Activated CD4-positive, CD25-positive, alpha-beta regulatory T cell treated with anti-CD3 and anti-CD28 coated beads, Interleukin-2, amount 50 U/mL, for 24 hours (primary cell): Measurements from ENCODE around the gene ISL2.
A peak's percentile ranks its signal among the peaks of the same experiment; 100 is the strongest.

Experiments
- ATAC-seq, 2 donors: fragments of 150-1000 bp; cut with Tn5 transposase; one replicate each; pipeline ENCODE4 v1.10.0; 2021; ENCODE audit warnings: mild to moderate bottlenecking in 1 of 2, moderate library complexity in 1 of 2

ISL2 gene

DNA sequence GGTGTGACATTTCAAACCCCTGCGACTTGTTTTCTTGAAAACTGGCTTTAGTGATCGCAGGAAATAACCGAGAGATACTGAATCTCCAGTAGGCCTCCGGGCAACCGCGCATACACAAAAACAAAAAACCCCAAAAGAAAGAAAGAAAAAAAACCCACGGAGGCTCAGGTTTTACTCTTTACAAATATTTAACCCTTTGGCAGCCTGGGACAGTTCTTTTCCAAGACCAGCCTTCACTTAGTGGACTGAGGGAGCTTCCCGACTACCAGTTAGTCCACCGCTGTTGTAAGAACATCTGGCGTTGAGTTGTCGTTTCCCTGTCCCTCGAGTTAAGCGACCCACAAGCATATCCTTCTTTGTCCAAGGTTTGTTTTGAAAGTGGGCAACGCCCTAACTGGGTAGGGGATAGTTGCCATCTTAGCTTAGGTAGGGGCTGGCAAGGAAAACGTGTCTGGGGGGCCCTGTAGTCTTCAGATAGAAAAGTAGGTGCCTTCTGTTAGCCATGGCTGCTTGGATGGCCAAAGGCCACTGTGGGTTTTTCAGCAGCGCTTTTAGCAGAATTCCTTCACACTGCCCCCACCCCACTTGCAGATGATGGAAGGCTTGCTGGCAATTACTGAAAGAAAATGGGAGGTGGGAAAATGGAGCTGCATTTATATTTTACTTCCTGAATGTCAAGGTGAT lies 6.9 kb downstream of the ISL2 start:
- no peak for ATAC-seq

DNA sequence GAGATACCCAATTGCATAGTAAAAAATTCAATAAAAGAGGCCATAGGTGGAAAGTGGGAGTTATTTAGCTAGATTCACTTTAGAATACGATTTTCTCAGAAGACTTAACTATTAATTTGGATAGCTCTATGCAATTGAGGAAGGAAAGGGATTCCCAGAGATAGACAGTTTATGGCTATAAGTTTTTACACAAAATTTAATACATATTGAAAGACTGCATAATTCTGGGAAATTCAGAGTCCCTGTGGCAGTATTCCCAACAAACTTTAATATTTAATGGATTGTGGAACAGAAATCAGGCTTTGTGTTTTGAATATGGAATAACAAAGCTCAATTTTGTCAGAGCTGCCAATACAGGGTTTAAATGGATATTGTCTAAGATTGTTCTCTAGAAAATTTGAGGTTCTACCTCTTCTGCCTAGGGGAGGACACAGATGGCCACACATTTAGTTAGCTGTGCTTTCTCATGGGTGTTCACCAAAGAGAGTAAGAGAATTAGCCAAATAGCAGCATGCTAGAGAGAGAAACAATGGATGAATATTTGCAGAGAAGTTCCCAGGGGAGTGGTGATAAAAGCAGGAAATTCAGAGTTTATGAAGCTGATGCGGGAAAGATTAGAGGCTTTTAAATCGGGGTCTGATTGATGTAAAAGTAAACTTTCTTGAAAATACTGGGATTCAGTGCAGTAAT lies 8.5 kb downstream of the ISL2 start:
- no peak for ATAC-seq

DNA sequence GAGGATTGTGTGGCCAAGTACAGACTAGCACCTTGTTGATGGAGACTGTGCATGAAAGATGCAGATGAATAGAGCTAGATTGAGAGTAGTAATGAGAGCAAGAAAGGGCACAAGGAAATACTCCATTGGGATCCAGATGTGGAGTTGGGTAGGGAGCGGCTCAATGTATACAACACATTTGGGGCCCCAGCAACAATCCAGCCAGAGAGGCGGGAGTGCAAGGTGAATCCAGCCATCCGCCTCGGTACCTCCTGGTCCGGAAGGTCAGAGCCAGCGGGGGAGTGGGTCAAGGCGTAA lies 9.0 kb downstream of the ISL2 start:
- ATAC-seq, result no peak

DNA sequence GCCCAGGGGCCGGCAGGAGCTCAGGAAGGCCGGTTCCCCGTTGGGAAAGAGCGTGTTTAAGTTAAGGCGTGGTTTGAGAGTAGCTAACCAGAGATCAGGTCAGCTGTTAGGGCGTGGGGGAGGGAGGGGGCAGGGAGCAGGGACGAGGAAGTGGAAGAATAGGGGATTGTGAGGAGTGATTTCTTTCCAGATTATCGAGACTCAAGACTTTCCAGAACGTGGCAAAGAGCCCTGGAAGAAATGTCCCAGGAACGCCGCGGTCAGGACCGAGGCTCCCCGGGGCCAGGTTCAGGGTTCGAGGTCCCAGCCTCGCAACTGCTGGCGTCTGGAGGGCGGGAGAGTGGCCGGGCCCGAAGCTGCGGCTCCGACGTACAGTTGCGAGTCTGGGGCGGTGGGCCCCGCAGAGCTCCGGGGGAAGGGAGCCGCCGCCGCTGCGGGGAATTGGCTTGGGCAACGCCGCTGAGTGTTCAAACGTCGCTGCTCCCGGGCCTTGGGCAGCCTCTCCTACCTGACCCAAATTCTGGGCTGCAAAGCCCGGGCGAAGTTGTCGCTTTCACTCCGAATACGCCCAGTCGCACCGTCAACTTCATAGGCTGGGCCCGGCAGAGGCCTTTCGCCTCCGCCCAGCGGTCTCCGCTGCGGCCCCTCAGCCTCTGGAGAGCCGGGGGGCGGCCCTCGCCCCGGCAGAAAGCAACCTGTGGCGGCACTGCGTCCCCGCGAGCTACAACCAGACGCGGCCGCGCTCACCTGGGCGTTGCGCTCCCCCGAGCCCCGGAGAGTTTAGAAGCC lies 9.5 kb downstream of the ISL2 start:
- ATAC-seq, result peak in 1 of 2 donors; percentile 25

DNA sequence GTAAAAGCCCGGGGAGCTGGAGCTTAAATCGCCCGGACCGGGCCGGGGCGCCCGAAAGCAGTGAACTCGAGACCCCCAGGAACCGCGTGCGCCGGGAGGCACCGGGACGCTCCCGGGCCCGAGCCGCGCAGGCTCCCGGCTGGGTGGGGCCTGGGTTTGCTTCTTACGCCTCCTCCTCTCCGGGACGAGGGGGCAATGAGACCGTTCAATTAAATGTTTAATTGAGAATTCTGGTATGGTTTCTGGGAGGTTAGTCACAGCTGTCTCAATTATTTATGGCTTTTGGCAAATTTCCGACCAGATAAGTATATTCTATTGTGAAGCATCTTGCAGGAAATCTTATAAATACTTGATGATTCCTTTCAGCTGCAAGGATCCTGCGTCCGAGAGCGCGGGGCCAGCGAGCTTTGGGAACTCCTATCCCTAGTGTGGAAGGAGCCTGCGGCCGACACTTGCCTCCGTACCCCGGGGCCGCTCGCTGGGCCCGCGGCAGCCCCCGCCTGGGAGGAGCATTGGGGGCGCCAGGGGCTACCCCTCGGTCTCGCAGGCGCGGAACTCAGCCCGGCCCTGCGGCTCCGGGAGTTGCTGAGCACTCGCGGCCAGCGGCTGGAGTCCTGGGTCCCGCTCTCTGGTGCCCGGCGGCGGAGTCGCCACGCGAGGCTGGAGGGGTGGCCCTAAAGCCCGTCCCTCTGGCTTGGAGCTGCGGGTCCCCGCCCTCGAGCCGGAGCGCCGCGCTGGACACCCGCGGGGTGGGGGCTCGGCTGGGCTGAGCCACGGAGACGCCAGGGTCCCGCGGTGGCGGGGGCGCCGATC lies 10.3 kb downstream of the ISL2 start:
- ATAC-seq, result peak in 1 of 2 donors; percentile 10

DNA sequence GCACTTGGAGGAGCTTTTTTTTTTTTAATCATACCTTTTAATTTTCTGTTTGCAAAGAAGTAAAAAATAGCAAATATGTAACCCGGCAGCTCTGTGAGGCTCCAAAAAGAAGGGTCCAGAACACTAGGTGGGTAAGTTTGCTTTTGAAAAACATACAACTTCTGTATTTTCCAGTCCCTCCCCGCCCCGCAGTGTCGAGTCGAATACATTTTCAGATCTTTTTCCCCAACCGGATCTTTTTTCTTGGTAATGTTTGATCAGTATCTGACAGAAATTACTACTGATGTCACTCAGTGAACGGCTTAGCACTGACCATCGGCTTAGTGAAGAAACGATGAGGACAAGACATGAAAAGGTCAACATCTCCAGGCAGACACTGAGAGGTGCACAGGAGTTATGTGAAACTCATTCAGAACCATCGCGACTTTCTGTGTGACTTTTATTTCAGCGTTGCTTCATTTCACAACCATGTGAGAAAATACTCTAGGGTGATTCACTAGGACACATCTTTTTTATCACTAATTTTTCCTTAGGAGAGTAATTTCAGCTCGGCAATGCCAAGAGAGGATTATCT lies 11.0 kb downstream of the ISL2 start:
- ATAC-seq, result no peak

DNA sequence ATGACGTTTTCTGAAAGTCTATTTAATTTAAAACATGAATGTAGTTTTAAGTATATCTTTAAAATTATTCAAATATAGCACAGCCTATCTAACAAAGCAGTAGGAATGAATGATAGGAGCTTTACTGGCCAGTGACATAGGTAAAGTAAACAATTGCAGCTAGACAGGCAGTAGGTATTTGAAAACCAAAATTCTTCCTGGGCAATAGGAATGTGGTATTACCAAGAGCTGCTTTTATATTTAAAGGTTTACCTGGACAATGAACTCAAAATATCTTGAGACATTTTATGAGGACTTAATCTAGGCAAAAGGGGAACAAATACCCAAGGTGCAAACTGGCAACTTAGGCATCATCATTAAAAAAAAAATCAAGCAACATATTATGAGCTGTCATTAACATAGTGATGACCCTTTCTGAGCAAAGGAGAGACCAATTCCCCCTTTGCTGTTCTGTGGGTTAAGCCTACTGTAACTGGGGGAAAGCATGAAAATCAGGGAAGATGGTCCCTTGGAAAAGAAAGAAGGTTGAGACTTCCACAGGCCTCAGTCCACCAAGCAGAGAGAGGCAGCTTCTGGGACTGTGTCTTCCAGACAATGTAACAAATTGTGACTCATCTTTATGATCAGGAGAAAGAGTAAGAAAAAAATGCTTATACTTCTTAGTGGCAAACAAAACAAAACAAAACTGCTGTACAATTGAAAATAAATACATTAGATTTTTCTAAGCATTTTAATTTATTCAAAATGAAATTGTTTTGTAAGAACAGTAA lies 12.9 kb downstream of the ISL2 start:
- ATAC-seq, result no peak

DNA sequence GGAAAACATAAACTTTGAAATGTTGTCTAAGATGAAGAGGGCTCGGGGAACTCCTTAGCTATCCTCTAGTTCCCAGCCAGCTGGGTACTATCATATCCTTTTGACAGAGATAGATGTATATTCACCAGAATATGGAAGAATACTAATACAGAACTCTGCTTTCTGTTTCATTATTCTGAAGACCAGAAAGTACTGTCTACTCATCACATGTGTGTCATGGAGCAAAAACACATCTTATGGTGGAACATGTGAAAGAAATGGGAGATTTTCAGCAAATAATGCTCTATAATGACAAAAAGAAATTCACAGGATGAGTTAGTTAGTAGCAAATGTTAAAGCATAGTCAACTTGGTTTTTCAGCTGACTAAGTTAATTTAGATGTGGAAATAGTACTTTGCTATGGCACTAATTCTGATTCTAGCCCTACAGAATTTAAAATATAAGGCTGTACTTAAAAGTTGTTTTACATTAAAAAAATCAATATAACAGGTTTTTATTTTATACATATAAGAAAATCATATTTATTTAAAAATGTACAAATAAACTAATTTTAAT lies 16.5 kb downstream of the ISL2 start:
- ATAC-seq, result peak in 1 of 2 donors; percentile 24

DNA sequence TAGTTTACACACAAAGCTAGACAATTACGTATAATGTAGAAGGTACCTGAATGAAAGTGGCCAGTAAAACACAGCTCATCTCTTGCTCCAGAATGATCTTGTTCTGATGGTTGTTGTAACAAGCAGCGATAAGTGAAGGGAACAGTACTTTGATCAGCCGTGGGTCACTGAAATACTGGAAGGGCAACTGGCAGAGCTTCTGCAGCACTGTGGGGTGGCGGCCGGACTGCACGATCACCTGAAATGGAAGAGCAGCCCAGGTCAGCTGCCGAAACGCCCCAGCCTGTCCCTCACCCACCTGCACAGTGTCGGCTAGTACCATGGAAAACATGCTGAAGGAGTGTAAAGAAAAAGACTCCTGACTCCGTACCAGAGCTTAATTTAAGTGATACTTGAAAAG lies 17.3 kb downstream of the ISL2 start:
- ATAC-seq, result no peak

DNA sequence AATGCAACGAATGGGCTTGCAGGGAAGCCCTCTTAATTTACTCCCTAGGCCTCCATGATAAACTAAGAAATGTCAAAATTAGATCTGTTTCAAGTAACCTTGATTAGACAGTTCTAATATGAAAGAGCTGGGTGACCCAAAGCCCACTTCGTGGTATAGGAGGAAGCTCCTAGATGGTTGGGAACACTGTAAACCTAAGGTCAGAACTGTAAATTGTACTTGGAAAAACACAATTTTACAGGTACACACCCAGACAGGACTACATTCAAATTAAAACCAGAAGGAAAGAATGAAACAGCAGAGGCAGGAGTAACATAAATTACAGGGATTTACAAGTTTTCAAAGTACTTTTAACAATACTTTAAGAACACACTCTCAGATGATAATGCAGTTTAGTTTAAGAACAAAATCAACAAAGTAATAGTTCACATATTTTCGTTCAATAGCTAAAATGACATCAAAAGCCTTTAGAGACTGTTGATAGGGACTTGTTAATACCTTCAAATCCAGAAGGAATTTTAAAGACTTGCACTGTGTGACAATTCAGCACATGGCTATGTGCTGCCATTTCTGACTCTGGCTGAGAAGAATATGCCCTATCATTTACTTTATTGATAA lies 18.4 kb downstream of the ISL2 start:
- ATAC-seq, result no peak

DNA sequence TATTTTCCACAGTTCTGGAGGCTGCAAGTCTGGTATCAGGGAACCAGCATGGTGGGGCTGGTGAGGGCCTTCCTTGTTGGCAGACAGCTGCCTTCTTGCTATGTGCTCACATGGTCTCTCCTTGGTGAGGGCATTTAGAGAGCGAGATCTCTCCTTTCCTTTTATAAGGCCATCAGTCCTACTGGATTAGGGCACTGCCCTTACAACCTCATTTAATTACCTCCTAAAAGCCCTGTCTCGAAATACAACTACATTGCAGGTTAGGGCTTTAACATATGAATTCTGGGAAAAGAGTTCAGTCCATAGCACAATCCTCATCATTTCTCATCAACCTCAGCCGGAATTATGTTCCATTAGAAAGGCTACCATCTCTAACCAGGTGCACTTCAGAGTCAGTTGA lies 21.9 kb downstream of the ISL2 start:
- ATAC-seq, result no peak

DNA sequence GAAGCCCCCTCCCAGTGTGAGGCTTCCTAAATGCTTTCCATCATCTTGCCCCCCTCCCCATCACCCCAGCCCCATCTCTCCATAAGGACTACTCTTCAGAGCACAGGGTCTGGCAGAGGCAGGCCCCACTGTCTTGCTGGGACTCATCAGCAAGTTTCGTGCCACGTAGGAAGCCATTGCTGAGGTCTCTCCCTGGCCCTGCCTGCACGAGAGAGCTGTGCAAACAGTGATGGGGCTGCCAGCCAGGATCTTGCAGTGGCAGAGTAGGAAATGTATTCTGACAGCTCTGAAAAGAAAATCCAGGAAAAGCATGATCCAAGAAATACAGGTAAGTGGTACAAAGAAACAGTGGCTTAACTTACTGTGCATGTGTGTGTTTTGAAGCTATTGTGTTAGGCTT lies 22.6 kb downstream of the ISL2 start:
- no peak for ATAC-seq

DNA sequence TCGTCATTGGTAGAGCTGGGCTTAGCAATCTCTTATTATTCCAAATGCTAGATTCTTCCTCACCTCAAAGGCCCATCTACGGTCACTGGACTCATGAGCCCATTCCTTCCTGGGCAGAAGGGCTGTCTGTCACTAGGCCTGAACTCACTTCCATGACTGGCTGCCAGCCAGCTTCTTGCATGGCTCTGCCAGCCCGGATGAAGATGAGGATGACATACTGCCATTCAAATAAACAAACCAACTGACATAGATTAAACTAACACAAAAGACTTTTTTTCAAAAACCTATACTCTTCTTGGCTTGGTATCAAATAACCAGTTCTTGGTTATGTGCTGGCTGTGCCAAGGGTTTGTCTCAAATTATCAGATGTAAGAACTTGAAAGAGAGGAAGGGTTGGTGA lies 23.8 kb downstream of the ISL2 start:
- ATAC-seq, result no peak

DNA sequence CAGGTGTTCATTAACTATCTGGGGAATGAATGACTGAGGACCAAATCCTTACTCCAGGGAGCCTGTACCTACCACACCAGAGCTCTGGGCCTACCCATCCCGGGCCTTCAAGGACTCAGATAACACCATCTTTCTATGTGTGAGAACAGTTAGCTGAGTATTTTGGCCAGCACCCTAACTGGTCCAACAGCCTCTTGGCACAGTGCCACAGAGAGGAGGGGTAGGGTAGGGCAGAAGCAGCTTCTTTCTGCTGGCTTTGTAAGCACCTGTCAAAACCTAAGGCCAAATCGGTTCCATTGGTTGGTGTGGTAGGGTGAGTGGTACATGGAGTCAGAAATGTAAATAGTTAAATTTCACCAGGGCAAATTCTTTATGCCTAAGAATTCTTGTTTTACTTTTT lies 26.7 kb downstream of the ISL2 start:
- ATAC-seq, result no peak

DNA sequence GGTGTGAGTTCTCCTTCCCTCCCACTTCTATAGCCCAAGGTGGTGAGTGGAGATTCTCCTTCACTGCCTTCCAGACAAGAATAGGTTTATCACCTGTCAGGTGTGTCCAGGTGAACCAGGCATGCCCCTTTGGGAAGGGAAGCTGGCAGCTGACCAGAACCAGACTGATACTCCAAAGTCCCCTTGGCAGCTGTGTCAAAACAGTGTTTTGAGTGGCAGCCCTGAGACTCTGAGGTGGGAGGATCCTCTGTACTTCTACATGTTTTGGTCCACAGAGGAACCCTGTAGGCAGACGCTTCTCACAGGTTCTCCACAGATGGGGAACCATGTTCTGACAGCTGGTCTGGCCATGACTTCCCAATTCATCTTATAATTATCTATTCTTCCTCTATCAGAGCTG lies 30.1 kb downstream of the ISL2 start:
- no peak for ATAC-seq

DNA sequence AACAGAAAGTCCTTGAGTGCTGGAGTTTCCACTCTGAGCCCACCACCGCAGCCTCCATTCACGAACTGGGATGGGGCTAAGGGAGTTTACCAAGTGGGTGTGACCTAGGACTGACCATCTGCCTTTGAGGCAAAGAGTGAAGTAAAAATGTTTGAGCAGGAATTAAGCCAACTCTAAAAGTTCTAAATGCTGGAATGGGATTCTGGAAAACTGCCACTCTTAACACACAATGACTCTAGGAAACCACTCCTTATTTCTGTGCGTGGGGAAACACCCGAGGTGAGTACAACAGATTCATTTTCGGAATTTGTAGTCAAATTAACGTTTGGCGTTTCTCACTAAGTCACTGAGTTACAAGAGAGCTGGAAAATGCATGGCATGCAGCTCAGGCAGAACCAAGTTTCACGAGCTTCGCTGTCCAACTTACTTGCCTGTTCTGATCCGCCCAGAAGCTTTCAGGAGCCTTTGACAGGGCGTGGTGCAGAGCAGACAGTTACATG lies 31.6 kb downstream of the ISL2 start:
- no peak for ATAC-seq

DNA sequence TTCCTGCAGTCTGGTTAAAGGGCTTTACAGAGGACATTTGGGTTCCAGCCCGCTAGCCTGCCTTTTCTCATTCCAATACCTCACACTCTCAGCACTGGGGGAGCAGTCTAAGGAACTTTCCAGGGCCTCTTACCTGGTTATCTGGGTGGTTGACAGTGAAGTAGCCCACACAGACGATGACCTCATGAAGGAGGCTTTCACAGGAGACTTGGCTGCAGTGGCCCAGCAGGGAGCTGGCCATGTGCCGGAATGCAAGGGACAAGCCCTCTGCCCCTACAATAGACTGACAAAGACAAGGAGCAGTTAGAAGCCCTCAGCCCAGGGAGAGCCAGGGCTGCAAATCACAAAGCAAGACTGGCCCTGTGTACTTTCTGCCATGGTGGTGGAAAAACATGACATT lies 39.5 kb downstream of the ISL2 start:
- no peak for ATAC-seq

DNA sequence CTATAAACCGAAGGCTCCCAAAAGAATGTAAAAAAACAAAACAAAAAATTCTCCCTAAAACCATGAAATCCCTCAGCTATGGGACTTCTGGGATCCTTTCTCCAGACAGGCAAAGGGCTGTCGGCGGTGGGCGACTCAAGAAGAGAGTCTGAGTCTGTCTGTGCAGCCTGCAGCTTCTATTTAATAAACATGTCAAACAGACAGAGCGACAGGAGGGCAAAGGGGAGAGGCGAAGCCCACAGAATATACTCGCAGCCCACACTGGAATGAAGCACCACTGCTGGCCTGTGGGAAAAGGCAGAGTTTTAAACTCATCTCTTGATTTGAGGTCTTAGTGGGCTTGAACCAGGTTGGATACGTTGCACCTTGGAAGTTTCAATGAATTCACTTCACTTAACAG lies 40.2 kb downstream of the ISL2 start:
- ATAC-seq, result no peak

DNA sequence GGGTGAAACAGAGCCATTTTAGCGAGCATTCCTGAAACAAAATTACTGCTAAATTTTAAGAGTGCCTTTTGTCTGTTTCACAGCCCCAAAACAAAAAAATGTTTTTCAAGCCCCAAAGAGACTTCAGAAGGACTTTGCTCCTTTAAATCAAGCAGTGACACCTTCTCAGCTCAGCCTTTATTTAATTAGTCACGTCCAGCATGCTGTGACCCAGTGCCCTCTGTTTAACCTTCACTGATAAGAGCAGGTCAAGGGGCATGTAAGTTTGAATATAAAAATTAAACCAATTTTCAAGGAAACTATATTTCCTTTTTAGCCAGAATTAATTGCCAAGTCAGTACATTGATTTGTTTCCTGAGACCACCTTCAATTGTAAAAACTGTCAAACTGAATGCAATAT lies 40.6 kb downstream of the ISL2 start:
- no peak for ATAC-seq

DNA sequence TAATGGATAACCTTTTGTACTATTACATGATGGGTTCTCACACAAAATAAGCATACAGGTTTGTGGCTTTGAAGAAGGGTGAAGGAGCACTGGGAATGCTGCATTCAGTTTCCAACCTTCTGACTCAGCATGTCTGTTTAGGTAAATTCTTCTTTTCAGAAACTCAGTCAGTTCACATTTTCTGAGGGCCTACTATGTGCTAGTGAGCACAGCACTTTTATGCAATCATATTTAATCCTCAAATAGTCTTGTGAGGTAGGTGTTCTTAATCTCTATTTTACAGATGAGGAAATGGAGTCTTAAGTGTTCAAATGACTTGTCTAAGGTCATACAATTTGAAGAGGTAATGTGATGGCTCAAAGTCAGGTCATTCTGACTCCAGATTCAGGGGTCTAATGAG lies 41.2 kb downstream of the ISL2 start:
- ATAC-seq, result no peak

DNA sequence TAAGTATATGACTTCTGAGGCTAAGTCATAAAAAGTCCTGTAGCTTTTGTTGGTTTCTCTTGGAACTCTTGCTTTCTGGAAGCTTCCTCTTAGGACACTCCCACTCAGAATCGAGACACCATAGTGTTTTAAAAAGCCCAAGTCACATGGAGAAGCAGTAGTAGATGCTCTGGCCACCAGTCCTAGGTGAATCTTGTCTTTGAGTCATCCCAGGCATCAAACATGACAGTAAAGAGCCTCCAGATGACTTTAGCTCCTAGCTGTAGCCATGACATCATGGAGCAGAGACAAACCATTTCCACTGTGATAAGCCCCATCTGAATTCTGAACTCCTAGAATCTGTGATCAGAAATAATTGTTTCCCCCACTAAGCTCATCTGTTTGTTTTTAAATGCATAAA lies 42.1 kb downstream of the ISL2 start:
- no peak for ATAC-seq
